HG03159 (cell line): Measurements from ENCODE around the gene PLEKHA3.
A peak's percentile ranks its signal among the peaks of the same experiment; 100 is the strongest.

Source experiments
- ATAC-seq: cut with Tn5 transposase; IDR thresholded peaks from one replicate; pipeline ENCODE4 v1.9.1; 2021; ENCODE audit warnings: mild to moderate bottlenecking, moderate library complexity; ENCODE audit not compliant: unreplicated experiment

Gene PLEKHA3

GRCh38 chr2:178478439-178479274 is 1.6 kb upstream of the PLEKHA3 start, which contains the start of gene FKBP7:
Gene FKBP7, minus strand, starts transcription at chr2:178478600. Its CDS starts 101 bp downstream, at chr2:178478499.
- ATAC-seq: peak; percentile 50

DNA sequence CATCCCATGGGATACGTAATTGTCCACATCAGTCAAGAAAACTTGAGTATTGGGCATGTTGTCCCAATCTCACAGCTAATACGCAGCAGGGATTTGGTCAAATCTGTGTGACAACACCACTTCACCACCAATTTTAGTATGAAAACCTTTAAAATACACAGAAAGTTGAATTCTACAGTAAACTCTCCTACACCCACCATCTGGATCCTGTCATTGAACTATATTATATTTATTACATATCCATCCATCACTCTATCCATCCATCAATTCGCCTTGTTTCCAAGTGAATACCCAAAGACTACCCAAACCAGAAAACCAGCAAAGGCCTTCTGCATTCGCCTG is 1.0 kb upstream of the PLEKHA3 start:
- no peak for ATAC-seq

DNA sequence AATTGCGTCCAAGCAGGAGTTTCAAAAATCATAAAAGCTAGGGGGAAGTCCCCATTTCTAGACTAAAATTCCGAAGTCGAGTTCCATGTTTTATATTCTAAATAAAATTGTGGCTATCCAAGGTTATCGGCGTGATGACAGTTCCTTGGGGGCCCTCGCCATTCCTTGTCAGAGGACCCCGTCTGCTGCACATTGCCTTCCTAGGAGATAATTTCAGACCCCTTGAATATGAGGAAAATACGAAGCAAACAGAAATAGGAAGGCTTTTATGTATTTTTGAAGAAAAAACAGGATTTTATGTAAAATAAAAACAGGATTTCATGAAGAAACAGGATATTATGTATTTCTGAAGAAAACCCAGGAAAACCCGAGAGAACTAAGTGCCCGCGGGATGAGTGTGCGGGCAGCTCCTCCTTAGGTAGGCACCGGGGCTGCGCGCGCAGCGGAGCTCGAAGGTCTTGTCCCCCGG is 465 bp upstream of the PLEKHA3 start:
- no peak for ATAC-seq

DNA sequence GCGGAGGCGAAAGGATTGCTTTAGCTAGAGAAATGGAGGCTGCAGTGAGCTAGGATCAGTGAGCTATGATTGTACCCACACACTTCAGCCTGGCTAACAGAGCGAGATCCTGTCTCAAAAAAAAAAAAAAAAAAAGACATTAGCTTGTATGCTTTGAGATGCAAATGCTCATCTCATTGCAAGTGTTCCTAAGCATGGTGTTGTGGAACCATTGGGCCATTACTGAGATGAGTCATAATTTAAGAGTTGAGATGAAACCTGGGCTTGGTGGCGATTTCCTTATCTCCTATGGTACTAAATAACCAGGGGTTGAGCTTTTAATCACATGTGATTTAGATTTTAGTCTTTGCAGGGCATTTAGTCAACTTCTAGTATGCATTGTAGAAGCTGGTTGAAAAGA is 2.2 kb downstream of the PLEKHA3 start:
- ATAC-seq: peak; percentile 38

GRCh38 chr2:178484245-178485041 is 4.2 kb downstream of the PLEKHA3 start:
- no peak for ATAC-seq

DNA sequence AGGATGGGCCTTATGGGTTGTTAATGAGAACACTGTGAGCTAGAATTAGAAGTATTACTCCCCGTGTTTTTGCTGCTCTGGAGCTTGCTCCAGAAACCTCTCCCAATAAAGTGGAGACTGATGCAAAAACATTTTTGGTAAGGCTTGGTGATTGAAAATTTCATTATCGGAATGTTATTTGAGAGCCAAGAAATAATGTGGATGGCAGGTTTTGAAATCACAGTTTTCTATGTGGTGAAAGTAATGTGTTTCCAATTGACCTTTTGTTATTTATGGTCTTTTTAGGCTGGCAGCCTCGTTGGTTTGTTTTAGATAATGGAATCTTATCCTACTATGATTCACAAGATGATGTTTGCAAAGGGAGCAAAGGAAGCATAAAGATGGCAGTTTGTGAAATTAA is 5.1 kb downstream of the PLEKHA3 start:
- no peak for ATAC-seq

DNA sequence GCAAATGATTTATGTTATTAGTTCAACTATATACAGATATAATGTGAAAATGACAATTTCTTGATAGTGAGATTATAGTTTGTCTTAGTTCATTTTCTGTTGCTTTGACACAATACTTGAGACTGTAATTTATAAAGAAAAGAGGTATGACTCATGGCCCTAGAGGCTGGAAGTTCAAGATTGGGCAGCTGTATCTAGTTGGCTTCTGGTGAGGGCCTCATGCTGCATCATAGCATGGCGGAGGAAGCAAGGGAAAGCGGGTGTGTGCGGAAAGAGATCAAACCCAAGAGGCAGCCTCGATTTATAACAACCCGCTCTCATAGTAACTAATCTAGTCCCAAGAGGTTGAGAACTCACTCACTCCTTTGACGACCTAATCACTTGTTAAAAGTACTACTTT is 11.4 kb downstream of the PLEKHA3 start:
- ATAC-seq: no peak

DNA sequence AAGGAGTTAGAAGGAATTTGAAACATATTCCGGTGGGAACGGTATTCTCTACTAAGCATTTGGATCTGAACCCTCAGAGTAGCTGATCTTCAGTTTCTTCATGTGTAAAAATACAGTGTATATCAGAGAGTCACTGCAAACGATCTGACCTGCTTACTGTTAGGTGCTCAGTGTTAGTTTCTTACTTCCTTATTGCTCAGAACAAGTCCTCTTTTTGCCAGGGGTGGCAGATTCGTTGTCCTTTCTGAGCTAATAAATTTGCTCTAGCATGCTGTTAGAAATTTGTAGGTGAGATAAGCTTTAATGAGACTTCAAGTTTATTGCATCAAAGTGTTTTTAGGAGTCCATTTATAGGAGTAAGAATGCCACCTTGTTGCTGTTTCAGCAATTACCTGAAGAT is 15.8 kb downstream of the PLEKHA3 start:
- no peak for ATAC-seq

- peak; percentile 58 for ATAC-seq
Observed at GRCh38 chr2:178498137-178498536, 17.9 kb downstream of the PLEKHA3 start.

GRCh38 chr2:178499640-178500039 is 19.4 kb downstream of the PLEKHA3 start:
- no peak for ATAC-seq

GRCh38 chr2:178502751-178503150 is 22.5 kb downstream of the PLEKHA3 start:
- ATAC-seq: no peak

GRCh38 chr2:178506101-178506500 is 25.8 kb downstream of the PLEKHA3 start:
- no peak for ATAC-seq

- no peak for ATAC-seq
Observed at GRCh38 chr2:178506524-178506923, 26.3 kb downstream of the PLEKHA3 start.

DNA sequence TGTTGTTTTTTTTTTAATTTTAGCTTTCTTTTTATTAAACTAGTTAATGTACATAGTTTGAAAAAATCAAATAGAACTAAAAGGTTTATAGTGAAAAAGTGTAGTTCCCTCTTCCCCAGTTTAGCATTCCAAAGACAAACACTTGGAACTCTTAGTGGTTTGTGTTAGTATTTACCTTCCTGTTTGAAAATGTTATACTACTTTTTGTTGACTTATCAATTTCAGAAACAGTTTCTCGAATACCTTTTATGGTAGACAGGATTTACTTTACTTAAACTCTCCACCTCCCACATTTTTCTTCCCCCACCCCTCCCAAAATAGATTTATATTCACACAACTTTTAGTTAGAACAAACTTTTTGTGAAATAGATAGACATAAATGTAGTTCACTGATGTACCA is 26.7 kb downstream of the PLEKHA3 start:
- ATAC-seq: no peak

- no peak for ATAC-seq
Observed at GRCh38 chr2:178508646-178509045, 28.4 kb downstream of the PLEKHA3 start.

- no peak for ATAC-seq
Observed at GRCh38 chr2:178510384-178510783, 30.1 kb downstream of the PLEKHA3 start.

- no peak for ATAC-seq
Observed at GRCh38 chr2:178512484-178512883, 32.2 kb downstream of the PLEKHA3 start.

GRCh38 chr2:178513876-178514275 is 33.6 kb downstream of the PLEKHA3 start:
- ATAC-seq: no peak

- ATAC-seq: no peak
Observed at GRCh38 chr2:178514664-178515063, 34.4 kb downstream of the PLEKHA3 start.

- no peak for ATAC-seq
Observed at GRCh38 chr2:178517496-178517895, 37.2 kb downstream of the PLEKHA3 start.

GRCh38 chr2:178521304-178522150 is 41.3 kb downstream of the PLEKHA3 start:
- no peak for ATAC-seq
